Activated CD8-positive, alpha-beta memory T cell treated with anti-CD3 and anti-CD28 coated beads, Interleukin-2, amount 50 U/mL, for 4 hours (primary cell): ENCODE data around the gene PNKP.

Experiments
- DNase-seq: peaks from one replicate; pipeline ENCODE4 v3.0.0-alpha.2; 2020

The PNKP gene

DNA sequence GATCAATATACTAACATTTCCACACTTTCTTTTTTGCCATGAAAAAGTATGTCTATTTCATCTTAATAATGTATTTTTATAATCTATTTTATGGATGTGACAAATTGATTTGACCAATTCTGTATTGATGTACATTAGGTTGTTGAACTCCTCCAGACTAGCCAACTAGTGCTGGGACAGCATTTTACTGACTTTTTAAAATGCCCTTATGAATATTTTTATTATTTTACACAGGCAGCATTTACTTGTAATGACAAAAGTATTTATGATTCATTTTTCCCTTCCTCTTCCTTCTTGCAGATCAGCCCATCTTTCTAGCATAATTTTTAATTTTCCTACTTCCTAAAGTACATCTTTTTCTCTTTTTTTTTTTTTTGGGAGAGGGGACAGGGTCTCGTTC, 53.4 kb downstream of the PNKP start:
- no peak for DNase-seq

GRCh38 chr19:49812997-49813861, 54.1 kb downstream of the PNKP start, which contains the start of gene FUZ:
Gene FUZ (minus strand): TSS chr19:49813292. CDS start chr19:49813106, 186 bp downstream.
- peak; percentile 89 for DNase-seq

GRCh38 chr19:49812452-49812996, 54.9 kb downstream of the PNKP start:
- no peak for DNase-seq

- no peak for DNase-seq
Observed at GRCh38 chr19:49811328-49811727, 56.0 kb downstream of the PNKP start.
